NT2/D1 (cell line): ENCODE results near the gene IFT57.

ENCODE experiments used
- SUZ12 ChIP-seq: IDR thresholded peaks from 2 replicates; pipeline ENCODE4 v1.6.1; 2011; ENCODE audit not compliant: insufficient read length, insufficient read depth; ENCODE audit errors: extremely low read depth
- YY1 ChIP-seq: IDR thresholded peaks from 2 replicates; pipeline ENCODE4 v1.6.1; 2011; ENCODE audit not compliant: insufficient read length, insufficient read depth
- ZNF274 ChIP-seq: IDR thresholded peaks from 2 replicates; pipeline ENCODE4 v1.6.1; 2011; ENCODE audit warnings: mild to moderate bottlenecking, low read depth, low read length

- no peak for TF ChIP-seq YY1
- TF ChIP-seq ZNF274 = no peak
- no peak for TF ChIP-seq SUZ12
Observed at GRCh38 chr3:108250626-108251025, 28.4 kb upstream of the IFT57 start.
